HCT116 (cell line): Measurements from ENCODE around the gene NCLN. TPM values are rescaled to one million over a fixed set of nuclear protein-coding genes. Genes with fewer than 3 reads are reported as not detected.

Experiments used
- ATAC-seq: fragments of 200-7000 bp; cut with Tn5 transposase; 2 replicates; pipeline ENCODE4 v1.9.1; 2020; ENCODE audit warnings: mild to moderate bottlenecking, moderate library complexity
- BruUV-seq: library from RNA; stranded (reverse); fragments of 400-500 nt; replicated peaks from 2 replicates; lab custom pipeline; 2021; lab: Mats Ljungman, UMichigan
- CTCF ChIA-PET: fragments of 300-600 bp; sonication (Branson Sonifier 250); formaldehyde crosslinking; loops from one replicate; lab custom pipeline; 2021; ENCODE audit warnings: antibody characterized with exemption; lab: Charles Lee
- POLR2A ChIA-PET: fragments of 300-600, 350-600 bp; sonication (Branson Sonifier 250); formaldehyde crosslinking; loops from one replicate; lab custom pipeline; 2021; ENCODE audit warnings: antibody characterized with exemption; lab: Charles Lee
- RAD21 ChIA-PET, 2 experiments: fragments of 300-600 bp; sonication (Branson Sonifier 250); formaldehyde crosslinking; loops; one replicate each; lab custom pipeline; 2023; ENCODE audit warnings: low total read pairs in 2 of 2; ENCODE audit not compliant: uncharacterized antibody in 2 of 2, unreplicated experiment in 2 of 2, low non-redundant PET in 1 of 2; lab: Charles Lee
- DNase-seq: peaks from one replicate; pipeline ENCODE4 v3.0.0-alpha.2; 2010; ENCODE audit warnings: low read depth, low spot score
- H2AFZ ChIP-seq: fragments of 200-600 bp; shearing (Covaris generic), sonication (generic); 2 replicates; pipeline ENCODE4 v1.6.1; 2017; ENCODE audit warnings: low read depth, mixed run types, mixed read lengths, antibody characterized with exemption, low read length; ENCODE audit not compliant: poor library complexity, severe bottlenecking
- H3K27ac ChIP-seq: 2 replicates; pipeline ENCODE4 v1.5.1; 2012; ENCODE audit warnings: low read depth, low read length
- H3K27me3 ChIP-seq: fragments of 200-600 bp; sonication (generic); 2 replicates; pipeline ENCODE4 v1.6.1; 2016; ENCODE audit warnings: mixed run types, low read length, mixed read lengths; ENCODE audit not compliant: insufficient read depth
- H3K36me3 ChIP-seq, 2 experiments: fragments of 200-500 bp in 1 of 2; fragments of 200-600 bp in 1 of 2; sonication (Bioruptor generic) in 1 of 2; sonication (generic) in 1 of 2; 2 replicates each; pipeline versions ENCODE4 v1.5.1 to v1.6.1; 2014 to 2016; ENCODE audit warnings: low read length in 2 of 2, inconsistent platforms in 1 of 2, mixed read lengths in 1 of 2, mixed run types in 1 of 2; ENCODE audit not compliant: insufficient read depth in 2 of 2, control insufficient read depth in 1 of 2
- H3K4me1 ChIP-seq, 2 experiments: fragments of 200-600 bp in 1 of 2; sonication (generic) in 1 of 2; 2 replicates each; pipeline versions ENCODE4 v1.5.1 to v1.6.1; 2012 to 2017; ENCODE audit warnings: low read length in 2 of 2, inconsistent platforms in 1 of 2, mild to moderate bottlenecking in 1 of 2, mixed read lengths in 1 of 2, mixed run types in 1 of 2, moderate library complexity in 1 of 2; ENCODE audit not compliant: insufficient read depth in 2 of 2, control insufficient read depth in 1 of 2
- H3K4me2 ChIP-seq: fragments of 200-600 bp; sonication (generic); 2 replicates; pipeline ENCODE4 v1.6.1; 2017; ENCODE audit warnings: mixed run types, low read length, mixed read lengths
- H3K4me3 ChIP-seq, 2 experiments: fragments of 200-600 bp in 1 of 2; sonication (generic) in 1 of 2; replicated peaks in 1 of 2; 2 replicates each; pipeline ENCODE4 v1.5.1; 2011 to 2016; ENCODE audit warnings: low read length in 2 of 2, control low read depth in 1 of 2, low read depth in 1 of 2, mild to moderate bottlenecking in 1 of 2, mixed read lengths in 1 of 2, mixed run types in 1 of 2
- H3K79me2 ChIP-seq: fragments of 200-600 bp; sonication (generic); 2 replicates; pipeline ENCODE4 v1.6.1; 2017; ENCODE audit warnings: mild to moderate bottlenecking, mixed run types, low read length, moderate library complexity, mixed read lengths; ENCODE audit not compliant: insufficient read depth
- H3K9ac ChIP-seq: fragments of 200-600 bp; sonication (generic); 2 replicates; pipeline ENCODE4 v1.6.1; 2016; ENCODE audit warnings: low read length, mixed read lengths
- H3K9me2 ChIP-seq: fragments of 200-600 bp; sonication (generic), shearing (Covaris generic); 2 replicates; pipeline ENCODE4 v1.6.1; 2017; ENCODE audit warnings: mixed run types, mild to moderate bottlenecking, moderate library complexity; ENCODE audit not compliant: insufficient read depth
- H3K9me3 ChIP-seq, 2 experiments: fragments of 200-500 bp in 1 of 2; fragments of 200-600 bp in 1 of 2; sonication (Bioruptor generic) in 1 of 2; sonication (generic) in 1 of 2; 2 replicates each; pipeline ENCODE4 v1.6.1; 2014 to 2017; ENCODE audit warnings: low read length in 2 of 2, mixed read lengths in 2 of 2, inconsistent platforms in 1 of 2, low read depth in 1 of 2, mild to moderate bottlenecking in 1 of 2, mixed run types in 1 of 2, moderate library complexity in 1 of 2; ENCODE audit not compliant: control insufficient read depth in 1 of 2, insufficient read depth in 1 of 2
- H4K20me1 ChIP-seq: fragments of 200-600 bp; sonication (generic), shearing (Covaris generic); 2 replicates; pipeline ENCODE4 v1.6.1; 2017; ENCODE audit warnings: mixed run types, mild to moderate bottlenecking, moderate library complexity; ENCODE audit not compliant: insufficient read depth
- CBX3 ChIP-seq: IDR thresholded peaks from 2 replicates; pipeline ENCODE4 v1.6.1; 2012; ENCODE audit warnings: low read depth
- CEBPB ChIP-seq: IDR thresholded peaks from 2 replicates; pipeline ENCODE4 v1.6.1; 2012; ENCODE audit warnings: low read depth
- ELF1 ChIP-seq: IDR thresholded peaks from 2 replicates; pipeline ENCODE4 v1.6.1; 2012; ENCODE audit warnings: low read depth, borderline replicate concordance
- EZH2 ChIP-seq: fragments of 200-600 bp; sonication (generic); IDR thresholded peaks from 2 replicates; pipeline ENCODE4 v1.6.1; 2017; ENCODE audit warnings: antibody characterized with exemption, mixed run types
- POLR2A ChIP-seq: IDR thresholded peaks from 2 replicates; pipeline ENCODE4 v1.7.0; 2011; ENCODE audit warnings: borderline replicate concordance; ENCODE audit not compliant: insufficient read depth, insufficient read length; ENCODE audit errors: extremely low read depth
- SIN3A ChIP-seq: IDR thresholded peaks from 2 replicates; pipeline ENCODE4 v1.6.1; 2012; ENCODE audit warnings: low read depth
- SP1 ChIP-seq: IDR thresholded peaks from 2 replicates; pipeline ENCODE4 v1.6.1; 2012; ENCODE audit warnings: low read depth
- TCF7L2 ChIP-seq: IDR thresholded peaks from 2 replicates; pipeline ENCODE4 v1.7.0; 2011; ENCODE audit warnings: borderline replicate concordance, inconsistent platforms; ENCODE audit not compliant: insufficient read depth, insufficient read length; ENCODE audit errors: extremely low read depth
- ZFX ChIP-seq: fragments of 450-650 bp; IDR thresholded peaks from 2 replicates; pipeline ENCODE4 v1.6.1; 2017
- intact Hi-C: fragments of 100-400 bp; cut with micrococcal nuclease; formaldehyde crosslinking; loops from 2 replicates; pipeline ENCODE4 v1.10.0; 2022
- total RNA-seq: library from RNA; stranded (reverse); gene quantifications from one replicate; pipeline ENCODE4 v1.2.1, GENCODE V29; 2021; ENCODE audit not compliant: unreplicated experiment
- TF ChIP-seq, protein P1 (sequence below): IDR thresholded peaks from 2 replicates; pipeline ENCODE4 v1.6.1; 2011; ENCODE audit warnings: mild to moderate bottlenecking, low read length, moderate library complexity; ENCODE audit not compliant: insufficient replicate concordance; ENCODE audit errors: extremely low read depth
- TF ChIP-seq, protein P2 (sequence below): IDR thresholded peaks from 2 replicates; pipeline ENCODE4 v1.6.1; 2012
- TF ChIP-seq, protein P3 (sequence below): IDR thresholded peaks from 2 replicates; pipeline ENCODE4 v1.6.1; 2012
- TF ChIP-seq, protein P4 (sequence below), 3 experiments: fragments of 200-600 bp in 1 of 3; sonication (generic) in 1 of 3; IDR thresholded peaks in 2 of 3; conservative IDR thresholded peaks in 1 of 3; 2 replicates each; pipeline ENCODE4 v1.5.1; 2012 to 2017; ENCODE audit warnings: low read depth in 2 of 3, low read length in 2 of 3, antibody characterized with exemption in 1 of 3, borderline replicate concordance in 1 of 3, control low read depth in 1 of 3, mild to moderate bottlenecking in 1 of 3, mixed read lengths in 1 of 3, mixed run types in 1 of 3, moderate library complexity in 1 of 3; ENCODE audit not compliant: insufficient read depth in 1 of 3

NCLN gene
- total RNA-seq, 1 experiment from 2014 or later, result 119 TPM

DNA sequence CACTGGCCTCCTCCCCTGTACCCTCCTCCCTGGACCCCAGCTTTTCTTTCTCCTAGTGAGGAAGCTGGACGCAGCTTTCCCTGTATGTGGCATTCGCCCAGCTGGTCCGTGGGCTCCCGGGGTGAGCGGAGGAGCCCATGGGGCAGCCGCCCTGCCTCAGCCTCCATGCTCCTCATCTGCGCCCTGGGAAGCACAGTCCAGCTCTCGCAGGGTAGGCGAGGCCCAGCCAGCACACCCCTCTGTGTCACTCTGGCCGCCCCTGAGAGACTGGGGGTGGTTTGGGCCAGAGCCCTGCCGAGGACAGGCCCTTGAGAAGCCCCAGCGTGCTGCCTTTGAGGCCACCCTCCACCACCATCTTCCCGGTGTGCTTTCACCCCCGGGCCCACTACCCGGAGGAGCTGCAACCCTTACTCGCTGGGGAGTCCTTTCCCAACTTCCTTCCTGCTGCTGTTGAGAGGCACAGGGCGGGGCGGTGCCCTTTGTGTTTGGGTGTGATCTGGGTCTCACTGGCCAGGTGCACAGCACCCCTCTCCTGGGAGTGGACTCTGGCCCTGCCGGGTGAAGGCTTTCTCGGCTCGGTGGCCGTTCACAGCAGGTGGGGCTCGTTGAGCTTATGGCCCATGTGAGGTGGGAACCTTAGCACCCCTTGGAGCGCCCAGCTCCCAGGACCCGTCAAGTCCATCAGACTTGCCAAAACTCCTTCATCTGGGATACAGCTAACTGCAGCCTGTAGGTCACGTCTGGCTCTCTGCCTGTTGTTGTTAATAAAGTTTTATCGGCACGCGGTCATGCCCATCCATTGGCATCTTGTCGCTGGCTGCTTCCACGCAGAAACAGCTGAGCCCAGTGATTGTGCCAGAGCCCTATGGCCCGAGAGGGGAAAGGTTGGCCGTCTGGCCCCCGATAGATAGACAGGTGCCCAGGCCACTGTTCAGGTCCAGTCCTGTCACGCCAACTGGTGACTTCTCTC, 3.2 kb downstream of the NCLN start:
- RAD21 ChIA-PET, result no interaction called here
- Histone ChIP-seq H3K79me2 (peaks cover 79% of the 10 kb centered on the region), H3K27ac (no peak overlapping the region; the same call in 1 of the 2 replicates), H3K4me1 (peaks cover 12 to 32% of the 10 kb centered on the region in 2 experiments; a peak in 3 of 4 replicates), H2AFZ (no peak overlapping the region), H3K36me3 (peaks cover 4 to 37% of the 10 kb centered on the region in 2 experiments; a peak in 2 of 4 replicates), H3K9me2 (no peaks in the 10 kb centered on the region)
- ATAC-seq, result no peak
- no peak for TF ChIP-seq ELF1
- no peak for TF ChIP-seq ZFX
- TF ChIP-seq, protein P1, sequence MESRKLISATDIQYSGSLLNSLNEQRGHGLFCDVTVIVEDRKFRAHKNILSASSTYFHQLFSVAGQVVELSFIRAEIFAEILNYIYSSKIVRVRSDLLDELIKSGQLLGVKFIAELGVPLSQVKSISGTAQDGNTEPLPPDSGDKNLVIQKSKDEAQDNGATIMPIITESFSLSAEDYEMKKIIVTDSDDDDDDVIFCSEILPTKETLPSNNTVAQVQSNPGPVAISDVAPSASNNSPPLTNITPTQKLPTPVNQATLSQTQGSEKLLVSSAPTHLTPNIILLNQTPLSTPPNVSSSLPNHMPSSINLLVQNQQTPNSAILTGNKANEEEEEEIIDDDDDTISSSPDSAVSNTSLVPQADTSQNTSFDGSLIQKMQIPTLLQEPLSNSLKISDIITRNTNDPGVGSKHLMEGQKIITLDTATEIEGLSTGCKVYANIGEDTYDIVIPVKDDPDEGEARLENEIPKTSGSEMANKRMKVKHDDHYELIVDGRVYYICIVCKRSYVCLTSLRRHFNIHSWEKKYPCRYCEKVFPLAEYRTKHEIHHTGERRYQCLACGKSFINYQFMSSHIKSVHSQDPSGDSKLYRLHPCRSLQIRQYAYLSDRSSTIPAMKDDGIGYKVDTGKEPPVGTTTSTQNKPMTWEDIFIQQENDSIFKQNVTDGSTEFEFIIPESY, result no peak
- no peak for TF ChIP-seq EZH2
- TF ChIP-seq, protein P2, sequence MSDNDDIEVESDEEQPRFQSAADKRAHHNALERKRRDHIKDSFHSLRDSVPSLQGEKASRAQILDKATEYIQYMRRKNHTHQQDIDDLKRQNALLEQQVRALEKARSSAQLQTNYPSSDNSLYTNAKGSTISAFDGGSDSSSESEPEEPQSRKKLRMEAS, result no peak
- no peak for TF ChIP-seq SP1
- no peak for TF ChIP-seq CBX3
- no peak for TF ChIP-seq POLR2A
- TF ChIP-seq, protein P3, sequence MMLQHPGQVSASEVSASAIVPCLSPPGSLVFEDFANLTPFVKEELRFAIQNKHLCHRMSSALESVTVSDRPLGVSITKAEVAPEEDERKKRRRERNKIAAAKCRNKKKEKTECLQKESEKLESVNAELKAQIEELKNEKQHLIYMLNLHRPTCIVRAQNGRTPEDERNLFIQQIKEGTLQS, result no peak
- TF ChIP-seq TCF7L2, result no peak
- no peak for TF ChIP-seq SIN3A
- TF ChIP-seq, protein P4, sequence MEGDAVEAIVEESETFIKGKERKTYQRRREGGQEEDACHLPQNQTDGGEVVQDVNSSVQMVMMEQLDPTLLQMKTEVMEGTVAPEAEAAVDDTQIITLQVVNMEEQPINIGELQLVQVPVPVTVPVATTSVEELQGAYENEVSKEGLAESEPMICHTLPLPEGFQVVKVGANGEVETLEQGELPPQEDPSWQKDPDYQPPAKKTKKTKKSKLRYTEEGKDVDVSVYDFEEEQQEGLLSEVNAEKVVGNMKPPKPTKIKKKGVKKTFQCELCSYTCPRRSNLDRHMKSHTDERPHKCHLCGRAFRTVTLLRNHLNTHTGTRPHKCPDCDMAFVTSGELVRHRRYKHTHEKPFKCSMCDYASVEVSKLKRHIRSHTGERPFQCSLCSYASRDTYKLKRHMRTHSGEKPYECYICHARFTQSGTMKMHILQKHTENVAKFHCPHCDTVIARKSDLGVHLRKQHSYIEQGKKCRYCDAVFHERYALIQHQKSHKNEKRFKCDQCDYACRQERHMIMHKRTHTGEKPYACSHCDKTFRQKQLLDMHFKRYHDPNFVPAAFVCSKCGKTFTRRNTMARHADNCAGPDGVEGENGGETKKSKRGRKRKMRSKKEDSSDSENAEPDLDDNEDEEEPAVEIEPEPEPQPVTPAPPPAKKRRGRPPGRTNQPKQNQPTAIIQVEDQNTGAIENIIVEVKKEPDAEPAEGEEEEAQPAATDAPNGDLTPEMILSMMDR (IDR thresholded peaks at IDR 0.05 in 2 of 3, conservative IDR thresholded peaks at IDR 0.05 in 1 of 3; ENCODE audit: borderline replicate concordance in 1 of 3, insufficient read depth in 1 of 3, low read depth in 2 of 3, low read length in 2 of 3), result no peak
- no peak for TF ChIP-seq CEBPB
- TF ChIP-seq, all 23 proteins: peak for 0
- H3K27me3 ChIP-seq, result no peaks in the 10 kb centered on the region
- H3K4me2 ChIP-seq, result no peak overlapping the region
- H4K20me1 ChIP-seq, result peaks cover 9% of the 10 kb centered on the region; the same call in 1 of the 2 replicates
- no peaks in the 10 kb centered on the region for H3K9me3 ChIP-seq
- DNase-seq, result no peak
- ChIA-PET POLR2A (no interaction called here), CTCF (no interaction called here)
- no peak overlapping the region for H3K4me3 ChIP-seq
- intact Hi-C loops, result no loop called here
- no TSS peak for BruUV-seq
- no peak overlapping the region for H3K9ac ChIP-seq
